GM12892 (cell line): ENCODE results near the gene CSF1.

ENCODE experiments used
- POLR2A ChIP-seq: IDR thresholded peaks from 2 replicates; pipeline ENCODE4 v1.6.1; 2011; ENCODE audit warnings: low read depth, low read length, control low read depth
- POLR2AphosphoS5 ChIP-seq: IDR thresholded peaks from 2 replicates; pipeline ENCODE4 v1.6.1; 2011; ENCODE audit warnings: low read depth, low read length, control low read depth
- TAF1 ChIP-seq: IDR thresholded peaks from 2 replicates; pipeline ENCODE4 v1.6.1; 2011; ENCODE audit warnings: low read depth, mild to moderate bottlenecking, control low read depth, low read length, borderline replicate concordance

DNA sequence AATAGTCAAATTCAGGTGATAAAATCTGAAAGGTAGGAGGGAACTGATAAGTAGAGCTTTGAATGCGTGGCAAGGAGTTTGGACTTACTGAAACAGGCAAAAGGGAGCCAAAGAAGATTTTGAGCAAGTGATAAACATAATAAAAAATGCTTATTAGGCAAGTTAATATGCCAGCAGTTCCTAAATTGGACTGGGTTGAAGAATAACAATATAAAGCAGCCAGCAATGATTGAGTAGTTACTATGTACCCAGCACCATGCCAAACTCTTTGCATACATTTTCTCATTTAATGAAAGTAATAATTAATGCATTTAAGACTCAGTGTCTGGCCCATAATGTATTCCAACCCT lies 50.1 kb downstream of the CSF1 start:
- TF ChIP-seq POLR2AphosphoS5 (no peak), POLR2A (no peak), TAF1 (no peak)
